Large intestine (tissue), 3 donors: ENCODE measurements around the gene WDR7. TPM values are rescaled to one million over a fixed set of nuclear protein-coding genes. Genes with fewer than 3 reads are reported as not detected.
A peak's percentile ranks its signal among the peaks of the same experiment; 100 is the strongest.

Experiments
- DNase-seq, 2 donors: peaks; one replicate each; pipeline versions ENCODE4 v3.0.0 to v3.0.0-alpha.2; 2013
- H3K27ac ChIP-seq: one replicate; pipeline ENCODE4 v1.5.1; 2013; ENCODE audit warnings: low read length
- H3K27me3 ChIP-seq: 2 replicates; pipeline ENCODE4 v1.6.1; 2013; ENCODE audit warnings: low read length; ENCODE audit not compliant: control insufficient read depth, insufficient read depth
- H3K36me3 ChIP-seq: 2 replicates; pipeline ENCODE4 v1.6.1; 2013; ENCODE audit warnings: low read length; ENCODE audit not compliant: control insufficient read depth, insufficient read depth
- H3K4me1 ChIP-seq: one replicate; pipeline ENCODE4 v1.6.1; 2013; ENCODE audit warnings: low read length; ENCODE audit not compliant: control insufficient read depth, insufficient read depth
- H3K4me3 ChIP-seq: one replicate; pipeline ENCODE4 v1.5.1; 2013; ENCODE audit warnings: low read length
- H3K9me3 ChIP-seq: one replicate; pipeline ENCODE4 v1.6.1; 2013; ENCODE audit warnings: mild to moderate bottlenecking, low read depth, low read length, moderate library complexity; ENCODE audit not compliant: control insufficient read depth
- WGBS: methylation state at CpG from one replicate; pipeline ENCODE4 v1.1.5; 2013; ENCODE audit warnings: low lambda C conversion rate; ENCODE audit not compliant: insufficient coverage; 5-methylcytosine and 5-hydroxymethylcytosine counted together
- polyA plus RNA-seq: library from polyadenylated mRNA; unstranded; fragments of 120-200 nt; gene quantifications from one replicate; pipeline ENCODE4 v1.2.1, GENCODE V29; 2013

Gene WDR7
- polyA plus RNA-seq, 1 donor, result 9.0 TPM

- no peak for DNase-seq
- Histone ChIP-seq H3K9me3 (no peaks in the 10 kb centered on the region), H3K4me1 (no peaks in the 10 kb centered on the region), H3K36me3 (no peaks in the 10 kb centered on the region), H3K27me3 (no peaks in the 10 kb centered on the region), H3K4me3 (no peak overlapping the region), H3K27ac (no peak overlapping the region)
- 86% methylated on average over 1 of the region's 1 CpG for WGBS
Observed at GRCh38 chr18:56975276-56975675, 324.1 kb downstream of the WDR7 start.

DNA sequence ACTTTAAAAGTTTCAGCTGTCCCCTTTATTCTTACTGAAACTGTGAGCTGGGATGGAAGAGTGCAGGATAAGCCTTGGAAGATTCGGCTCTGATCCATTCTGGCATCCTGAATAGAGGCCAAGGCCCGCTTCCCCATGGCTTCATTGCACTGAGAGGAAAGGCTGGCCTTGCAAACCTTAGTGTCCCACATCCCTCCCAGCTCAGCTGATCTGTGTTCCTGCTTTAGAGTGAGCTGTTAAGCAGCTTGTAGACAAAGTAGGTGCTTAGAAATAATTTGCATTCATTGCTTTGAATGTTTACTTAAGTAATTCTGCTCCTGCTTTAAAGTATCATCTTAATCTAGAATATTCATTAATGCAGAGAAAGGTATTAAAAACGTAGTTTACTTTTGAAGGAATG is 326.1 kb downstream of the WDR7 start:
- no peaks in the 10 kb centered on the region for H3K9me3 ChIP-seq
- no peak overlapping the region for H3K27ac ChIP-seq
- WGBS, result 100% methylated on average over 1 of the region's 3 CpGs
- no peaks in the 10 kb centered on the region for H3K4me1 ChIP-seq
- no peaks in the 10 kb centered on the region for H3K27me3 ChIP-seq
- no peak for DNase-seq
- no peak overlapping the region for H3K4me3 ChIP-seq
- no peaks in the 10 kb centered on the region for H3K36me3 ChIP-seq

GRCh38 chr18:56977771-56978170 is 326.6 kb downstream of the WDR7 start:
- 20% methylated on average over 1 of the region's 2 CpGs for WGBS
- H3K27ac ChIP-seq, result no peak overlapping the region
- H3K36me3 ChIP-seq, result no peaks in the 10 kb centered on the region
- no peak overlapping the region for H3K4me3 ChIP-seq
- H3K27me3 ChIP-seq, result no peaks in the 10 kb centered on the region
- DNase-seq, result no peak
- H3K4me1 ChIP-seq, result peaks cover under 1% of the 10 kb centered on the region
- H3K9me3 ChIP-seq, result no peaks in the 10 kb centered on the region

GRCh38 chr18:56980151-56980550 is 329.0 kb downstream of the WDR7 start:
- Histone ChIP-seq H3K4me3 (no peak overlapping the region), H3K4me1 (peaks cover 5% of the 10 kb centered on the region), H3K27ac (no peak overlapping the region), H3K9me3 (no peaks in the 10 kb centered on the region), H3K27me3 (no peaks in the 10 kb centered on the region), H3K36me3 (no peaks in the 10 kb centered on the region)
- no peak for DNase-seq
- WGBS, result no CpG with 5 or more reads among the region's 3 CpGs

GRCh38 chr18:56982766-56983165 is 331.6 kb downstream of the WDR7 start:
- no peak for DNase-seq
- Histone ChIP-seq H3K4me3 (no peak overlapping the region), H3K9me3 (no peaks in the 10 kb centered on the region)

DNA sequence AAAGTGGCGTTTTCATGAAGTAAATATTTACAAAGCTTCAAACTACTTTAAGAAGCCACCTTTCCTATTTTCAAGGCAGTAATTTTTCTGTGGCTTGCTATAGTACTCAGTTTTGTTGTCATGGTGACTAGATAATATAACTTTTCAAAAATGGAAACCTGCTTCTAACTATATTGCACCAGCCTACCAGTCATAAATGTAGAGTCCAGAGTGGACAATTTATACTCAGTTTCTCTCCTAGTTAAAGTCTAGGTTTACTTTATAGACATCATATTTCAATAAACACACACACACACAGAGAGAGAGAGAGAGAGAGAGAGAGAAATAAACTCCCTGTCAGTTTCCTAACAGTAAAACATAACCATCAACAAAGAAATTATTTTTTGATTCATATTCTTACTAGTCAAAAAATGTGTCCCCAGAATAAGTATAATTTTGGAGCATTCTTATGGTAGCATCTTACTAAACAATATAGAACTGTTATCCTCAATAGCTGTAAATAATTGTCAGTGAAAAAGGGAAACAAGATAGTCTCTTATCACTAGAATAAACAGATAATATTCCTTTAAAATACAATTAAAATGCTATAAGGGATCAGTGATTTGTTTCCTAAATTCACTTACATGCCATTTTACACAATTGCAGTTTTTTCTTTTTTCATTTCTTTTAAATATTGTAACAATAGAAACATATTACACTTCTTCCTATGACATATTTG is 332.3 kb downstream of the WDR7 start:
- Histone ChIP-seq H3K4me1 (peaks cover 5% of the 10 kb centered on the region), H3K4me3 (no peak overlapping the region), H3K27me3 (no peaks in the 10 kb centered on the region), H3K27ac (no peak overlapping the region), H3K36me3 (no peaks in the 10 kb centered on the region), H3K9me3 (no peaks in the 10 kb centered on the region)
- WGBS, result 40% methylated on average over 1 of the region's 1 CpG
- DNase-seq, result peak in 1 of 2 donors; percentile 35

More at GRCh38 chr18:56982766-56983165, 331.6 kb downstream of the WDR7 start:
- Histone ChIP-seq H3K27me3 (no peaks in the 10 kb centered on the region), H3K36me3 (no peaks in the 10 kb centered on the region), H3K27ac (no peak overlapping the region), H3K4me1 (peaks cover 5% of the 10 kb centered on the region)

- Histone ChIP-seq H3K27ac (no peak overlapping the region), H3K36me3 (no peaks in the 10 kb centered on the region), H3K27me3 (no peaks in the 10 kb centered on the region), H3K4me3 (no peak overlapping the region), H3K4me1 (peaks cover 5% of the 10 kb centered on the region), H3K9me3 (no peaks in the 10 kb centered on the region)
- no peak for DNase-seq
- WGBS, result no CpG with 5 or more reads among the region's 5 CpGs
Observed at GRCh38 chr18:56984731-56985130, 333.6 kb downstream of the WDR7 start.

- DNase-seq, result peak in 1 of 2 donors; percentile 74
- Histone ChIP-seq H3K4me3 (no peak overlapping the region), H3K9me3 (no peaks in the 10 kb centered on the region), H3K4me1 (peaks cover 5% of the 10 kb centered on the region), H3K36me3 (no peaks in the 10 kb centered on the region), H3K27ac (no peak overlapping the region), H3K27me3 (no peaks in the 10 kb centered on the region)
- WGBS, result no CpG with 5 or more reads among the region's 2 CpGs
Observed at GRCh38 chr18:56986829-56987228, 335.7 kb downstream of the WDR7 start.

- WGBS, result 83% methylated on average over 1 of the region's 5 CpGs
- Histone ChIP-seq H3K27ac (no peak overlapping the region), H3K4me3 (no peak overlapping the region), H3K4me1 (peaks cover 5% of the 10 kb centered on the region), H3K9me3 (no peaks in the 10 kb centered on the region), H3K36me3 (no peaks in the 10 kb centered on the region), H3K27me3 (no peaks in the 10 kb centered on the region)
- DNase-seq, result no peak
Observed at GRCh38 chr18:56987236-56987635, 336.1 kb downstream of the WDR7 start.

- Histone ChIP-seq H3K36me3 (no peaks in the 10 kb centered on the region), H3K4me1 (peaks cover 1% of the 10 kb centered on the region), H3K27me3 (no peaks in the 10 kb centered on the region), H3K9me3 (no peaks in the 10 kb centered on the region), H3K4me3 (no peak overlapping the region), H3K27ac (no peak overlapping the region)
- no peak for DNase-seq
- no CpG with 5 or more reads among the region's 3 CpGs for WGBS
Observed at GRCh38 chr18:56988022-56988421, 336.9 kb downstream of the WDR7 start.

- no peak for DNase-seq
- 100% methylated on average over 1 of the region's 1 CpG for whole genome bisulfite sequencing
- Histone ChIP-seq H3K4me1 (peaks cover 2% of the 10 kb centered on the region), H3K9me3 (no peaks in the 10 kb centered on the region), H3K36me3 (no peaks in the 10 kb centered on the region), H3K27ac (no peak overlapping the region), H3K4me3 (no peak overlapping the region), H3K27me3 (no peaks in the 10 kb centered on the region)
Observed at GRCh38 chr18:56990678-56991077, 339.5 kb downstream of the WDR7 start.
